ENCODE data around the gene P4HA1. TPM values are rescaled to one million over a fixed set of nuclear protein-coding genes. Genes with fewer than 3 reads are reported as not detected.
"Not testable (repeated sequence)": the region's sequence is repeated elsewhere in the genome, so short reads cannot be mapped to it uniquely, and the experiment has no call there.

The P4HA1 gene
- total RNA-seq, 4 donors from 2014 or later = 16.7 to 25.0 (median 19.2) TPM

DNA sequence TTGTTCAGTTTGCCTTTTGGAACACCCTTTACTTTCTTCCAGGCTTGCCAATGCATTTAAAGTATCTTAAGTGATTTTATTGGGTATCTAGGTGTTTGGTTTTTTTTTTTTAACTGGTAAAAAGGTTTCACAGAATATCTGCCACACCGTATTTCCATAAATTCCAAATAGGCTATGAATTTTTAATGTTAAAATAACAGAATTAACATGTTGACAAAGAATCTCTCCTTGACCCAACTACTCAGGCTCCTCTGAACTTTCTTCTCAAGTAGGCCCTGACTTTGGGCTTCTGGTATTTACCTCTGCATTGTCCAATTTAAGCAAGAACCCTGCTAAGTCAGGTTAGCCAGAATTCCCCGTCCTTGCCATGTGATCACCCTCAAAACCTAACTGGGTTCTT lies 80.9 kb downstream of the P4HA1 start:
- Histone ChIP-seq H3K27me3 (no peaks in the 10 kb centered on the region), H3K4me1 (peaks cover 13 to 22% (median 16%) of the 10 kb centered on the region in 4 donors), H3K4me3 (no peak overlapping the region), H3K27ac (replicated peaks in 1 of 4) (no peak overlapping the region), H3K36me3 (peaks cover 22 to 70% (median 40%) of the 10 kb centered on the region in 4 donors), H3K9me3 (no peaks in the 10 kb centered on the region)
- TF ChIP-seq, protein P1, sequence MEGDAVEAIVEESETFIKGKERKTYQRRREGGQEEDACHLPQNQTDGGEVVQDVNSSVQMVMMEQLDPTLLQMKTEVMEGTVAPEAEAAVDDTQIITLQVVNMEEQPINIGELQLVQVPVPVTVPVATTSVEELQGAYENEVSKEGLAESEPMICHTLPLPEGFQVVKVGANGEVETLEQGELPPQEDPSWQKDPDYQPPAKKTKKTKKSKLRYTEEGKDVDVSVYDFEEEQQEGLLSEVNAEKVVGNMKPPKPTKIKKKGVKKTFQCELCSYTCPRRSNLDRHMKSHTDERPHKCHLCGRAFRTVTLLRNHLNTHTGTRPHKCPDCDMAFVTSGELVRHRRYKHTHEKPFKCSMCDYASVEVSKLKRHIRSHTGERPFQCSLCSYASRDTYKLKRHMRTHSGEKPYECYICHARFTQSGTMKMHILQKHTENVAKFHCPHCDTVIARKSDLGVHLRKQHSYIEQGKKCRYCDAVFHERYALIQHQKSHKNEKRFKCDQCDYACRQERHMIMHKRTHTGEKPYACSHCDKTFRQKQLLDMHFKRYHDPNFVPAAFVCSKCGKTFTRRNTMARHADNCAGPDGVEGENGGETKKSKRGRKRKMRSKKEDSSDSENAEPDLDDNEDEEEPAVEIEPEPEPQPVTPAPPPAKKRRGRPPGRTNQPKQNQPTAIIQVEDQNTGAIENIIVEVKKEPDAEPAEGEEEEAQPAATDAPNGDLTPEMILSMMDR (IDR thresholded peaks at IDR 0.05) = no peak
- no peak for TF ChIP-seq EP300 (IDR thresholded peaks at IDR 0.05)
- TF ChIP-seq POLR2A (IDR thresholded peaks at IDR 0.05; ENCODE audit: low read depth) = no peak
- no peak for TF ChIP-seq POLR2AphosphoS5 (IDR thresholded peaks at IDR 0.05)
- WGBS = 97% methylated on average over 2 of the region's 2 CpGs
- intact Hi-C loops (cut with DNase I) = no loop called here
- DNase-seq (ENCODE audit: extremely low spot score) = no peak

DNA sequence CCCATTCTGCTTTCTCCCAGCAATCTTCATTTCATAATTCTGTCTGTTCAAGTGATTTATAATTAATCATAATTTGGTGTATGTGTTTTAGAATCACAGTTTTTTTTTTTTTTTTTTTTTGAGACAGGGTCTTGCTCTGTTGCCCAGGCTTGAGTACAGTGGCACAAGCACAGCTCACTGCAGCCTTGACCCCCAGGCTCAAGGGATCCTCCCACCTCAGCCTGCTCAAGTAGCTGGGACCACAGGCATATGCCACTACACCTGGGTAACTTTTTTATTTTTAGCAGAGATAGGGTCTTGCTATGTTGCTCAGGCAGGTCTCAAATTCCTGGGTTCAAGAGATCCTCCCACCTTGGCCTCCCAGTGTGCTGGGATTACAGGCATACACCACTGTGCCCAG lies 92.8 kb downstream of the P4HA1 start:
- no peak for DNase-seq (ENCODE audit: extremely low spot score)
- TF ChIP-seq POLR2A (IDR thresholded peaks at IDR 0.05; ENCODE audit: low read depth) = no peak
- no peak for TF ChIP-seq EP300 (IDR thresholded peaks at IDR 0.05)
- TF ChIP-seq, protein P1 (IDR thresholded peaks at IDR 0.05) = no peak
- TF ChIP-seq POLR2AphosphoS5 (IDR thresholded peaks at IDR 0.05) = no peak
- H3K4me1 ChIP-seq = no peaks in the 10 kb centered on the region
- intact Hi-C loops (cut with DNase I) = no loop called here
- no peak overlapping the region for H3K4me3 ChIP-seq
- H3K27me3 ChIP-seq = no peaks in the 10 kb centered on the region
- H3K9me3 ChIP-seq = no peaks in the 10 kb centered on the region
- no peak overlapping the region for H3K27ac ChIP-seq (replicated peaks in 1 of 4)
- H3K36me3 ChIP-seq = peaks cover 12 to 59% (median 39%) of the 10 kb centered on the region in 4 donors

DNA sequence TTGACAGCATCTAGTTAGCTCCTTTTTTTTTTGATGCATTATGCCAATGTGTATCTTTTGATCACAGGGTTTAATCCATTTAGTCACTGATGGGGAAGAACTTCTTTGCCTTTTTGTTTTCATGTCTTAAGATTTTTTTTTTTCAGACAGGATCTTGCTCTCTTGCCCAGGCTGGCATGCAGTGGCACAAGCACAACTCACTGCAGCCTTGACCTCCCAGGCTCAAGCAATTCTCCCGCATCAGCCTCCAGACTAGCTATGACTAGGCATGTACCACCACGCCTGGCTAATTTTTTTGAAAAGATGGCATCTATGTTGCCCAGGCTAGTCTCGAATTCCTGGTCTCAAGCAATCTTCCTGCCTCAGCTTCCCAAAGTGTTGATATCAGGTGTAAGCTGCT lies 95.7 kb downstream of the P4HA1 start:
- Histone ChIP-seq H3K4me3 (no peak overlapping the region), H3K36me3 (peaks cover 11 to 31% (median 20%) of the 10 kb centered on the region in 4 donors), H3K4me1 (no peaks in the 10 kb centered on the region), H3K27ac (replicated peaks in 1 of 4) (no peak overlapping the region), H3K9me3 (peaks cover 0 to 9% (median 0%) of the 10 kb centered on the region in 4 donors), H3K27me3 (no peaks in the 10 kb centered on the region)
- no peak for DNase-seq (ENCODE audit: extremely low spot score)
- TF ChIP-seq, protein P1 (IDR thresholded peaks at IDR 0.05) = no peak
- TF ChIP-seq POLR2A (IDR thresholded peaks at IDR 0.05; ENCODE audit: low read depth) (no peak), EP300 (IDR thresholded peaks at IDR 0.05) (no peak), POLR2AphosphoS5 (IDR thresholded peaks at IDR 0.05) (no peak)
- WGBS = 94% methylated on average over 3 of the region's 3 CpGs
- intact Hi-C loops (cut with DNase I) = no loop called here

DNA sequence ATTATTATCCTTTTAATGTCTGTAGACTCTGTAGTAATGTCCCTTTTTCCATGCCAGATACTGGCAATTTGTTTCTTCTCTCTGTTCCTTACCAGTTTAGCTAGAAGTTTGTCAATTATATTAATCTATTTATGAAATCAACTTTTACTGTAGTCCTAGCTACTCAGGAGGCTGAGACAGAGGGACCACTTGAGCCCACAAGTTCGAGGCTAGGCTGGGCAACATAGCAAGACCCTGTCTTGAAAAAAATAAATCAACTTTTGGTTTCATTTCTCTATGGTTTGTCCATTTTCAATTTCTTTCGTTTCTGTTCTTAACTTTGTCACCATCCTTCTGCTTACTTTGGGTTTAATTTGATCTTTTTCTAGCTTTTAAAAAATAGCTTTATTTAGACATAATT lies 99.6 kb downstream of the P4HA1 start:
- Histone ChIP-seq H3K4me1 (no peaks in the 10 kb centered on the region), H3K9me3 (peaks cover 0 to 9% (median 0%) of the 10 kb centered on the region in 4 donors), H3K4me3 (no peak overlapping the region), H3K27ac (replicated peaks in 1 of 4) (no peak overlapping the region), H3K27me3 (no peaks in the 10 kb centered on the region), H3K36me3 (peaks cover 0 to 4% (median 0%) of the 10 kb centered on the region in 4 donors)
- WGBS = 94% methylated on average over 2 of the region's 2 CpGs
- DNase-seq (ENCODE audit: extremely low spot score) = no peak
- intact Hi-C loops (cut with DNase I) = no loop called here
- TF ChIP-seq POLR2AphosphoS5 (IDR thresholded peaks at IDR 0.05) = no peak
- no peak for TF ChIP-seq POLR2A (IDR thresholded peaks at IDR 0.05; ENCODE audit: low read depth)
- no peak for TF ChIP-seq EP300 (IDR thresholded peaks at IDR 0.05)
- TF ChIP-seq, protein P1 (IDR thresholded peaks at IDR 0.05) = no peak

DNA sequence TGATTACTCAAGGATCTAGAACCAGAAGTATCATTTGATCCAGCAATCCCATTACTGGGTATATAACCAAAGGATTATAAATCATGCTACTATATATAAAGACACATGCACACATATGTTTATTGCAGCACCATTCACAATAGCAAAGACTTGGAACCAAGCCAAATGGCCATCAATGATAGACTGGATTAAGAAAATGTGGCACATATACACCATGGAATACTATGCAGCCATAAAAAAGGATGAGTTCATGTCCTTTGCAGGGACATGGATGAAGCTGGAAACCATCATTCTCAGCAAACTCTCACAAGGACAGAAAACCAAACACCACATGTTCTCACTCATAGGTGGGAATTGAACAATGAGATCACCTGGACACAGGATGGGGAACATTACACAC lies 101.2 kb downstream of the P4HA1 start:
- intact Hi-C loops (cut with DNase I) = not testable (repeated sequence)

DNA sequence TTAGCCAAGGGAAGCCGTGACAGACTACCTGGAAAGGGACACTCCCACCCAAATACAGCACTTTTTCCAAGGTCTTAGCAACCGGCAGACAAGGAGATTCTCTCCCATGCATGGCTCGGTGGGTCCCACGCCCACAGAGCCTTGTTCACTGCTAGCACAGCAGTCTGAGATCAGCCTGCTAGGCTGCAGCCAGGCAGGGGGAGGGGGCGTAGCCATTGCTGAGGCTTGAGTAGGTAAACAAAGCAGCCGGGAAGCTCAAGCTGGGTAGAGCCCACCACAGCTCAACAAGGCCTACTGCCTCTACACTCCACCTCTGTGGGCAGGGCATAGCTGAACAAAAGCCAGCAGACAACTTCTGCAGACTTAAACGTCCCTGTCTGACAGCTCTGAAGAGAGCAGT lies 106.9 kb downstream of the P4HA1 start:
- DNase-seq (ENCODE audit: extremely low spot score); H3K36me3 ChIP-seq; H3K27ac ChIP-seq (replicated peaks in 1 of 4); H3K4me3 ChIP-seq; intact Hi-C loops (cut with DNase I); H3K9me3 ChIP-seq; H3K4me1 ChIP-seq; H3K27me3 ChIP-seq: not testable (repeated sequence)
- WGBS = 100% methylated on average over 1 of the region's 7 CpGs

More for the DNA sequence above, 101.2 kb downstream of the P4HA1 start:
- H3K4me3 ChIP-seq; H3K27me3 ChIP-seq; H3K4me1 ChIP-seq; DNase-seq (ENCODE audit: extremely low spot score); H3K27ac ChIP-seq (replicated peaks in 1 of 4); H3K36me3 ChIP-seq; H3K9me3 ChIP-seq: not testable (repeated sequence)

DNA sequence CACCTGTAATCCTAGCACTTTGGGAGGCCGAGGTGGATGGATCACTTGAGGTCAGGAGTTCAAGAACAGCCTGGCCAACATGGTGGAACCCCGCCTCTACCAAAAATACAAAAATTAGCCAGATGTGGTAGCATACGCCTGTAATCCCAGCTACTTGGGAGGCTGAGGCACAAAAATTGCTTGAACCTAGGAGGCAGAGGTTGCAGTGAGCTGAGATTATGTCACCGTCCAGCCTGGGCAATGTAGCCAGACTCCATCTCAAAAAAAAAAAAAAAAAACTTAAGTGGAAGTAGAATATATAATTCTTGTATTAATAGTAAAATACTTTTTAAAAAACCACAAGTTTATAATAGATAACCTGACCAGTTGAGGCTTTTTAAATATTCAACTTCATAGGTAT lies 112.0 kb downstream of the P4HA1 start:
- H3K4me3 ChIP-seq; intact Hi-C loops (cut with DNase I); H3K4me1 ChIP-seq; H3K27ac ChIP-seq (replicated peaks in 1 of 4); DNase-seq (ENCODE audit: extremely low spot score); H3K36me3 ChIP-seq; H3K9me3 ChIP-seq: not testable (repeated sequence)
- WGBS = 88% methylated on average over 4 of the region's 4 CpGs
- H3K27me3 ChIP-seq = peaks cover 0 to 15% (median 0%) of the 10 kb centered on the region in 4 donors

Measured in esophagus muscularis mucosa (tissue), 4 donors.